HK-2 (cell line): ENCODE results near the gene C3orf52.

Experiments used
- DNase-seq: peaks from one replicate; pipeline ENCODE4 v3.0.0-alpha.2; 2018; ENCODE audit not compliant: unreplicated experiment

The C3orf52 gene

GRCh38 chr3:112136046-112136445 is 49.9 kb downstream of the C3orf52 start:
- DNase-seq: no peak

- DNase-seq: no peak
Measured at GRCh38 chr3:112136959-112137693, 50.9 kb downstream of the C3orf52 start.

GRCh38 chr3:112137781-112138180 is 51.6 kb downstream of the C3orf52 start:
- DNase-seq: no peak

- no peak for DNase-seq
Measured at GRCh38 chr3:112138219-112138969, 52.2 kb downstream of the C3orf52 start.

- no peak for DNase-seq
Measured at GRCh38 chr3:112140584-112140983, 54.4 kb downstream of the C3orf52 start.

GRCh38 chr3:112141293-112141692 is 55.1 kb downstream of the C3orf52 start:
- no peak for DNase-seq

- DNase-seq: no peak
Measured at GRCh38 chr3:112143251-112143650, 57.1 kb downstream of the C3orf52 start.

- DNase-seq: no peak
Measured at GRCh38 chr3:112143689-112144088, 57.5 kb downstream of the C3orf52 start.

- no peak for DNase-seq
Measured at GRCh38 chr3:112149136-112149535, 62.9 kb downstream of the C3orf52 start.

- DNase-seq: no peak
Measured at GRCh38 chr3:112167758-112168157, 81.6 kb downstream of the C3orf52 start.
